NCI-H2171 (cell line): ENCODE results near the gene SPECC1.
"Not testable (repeated sequence)": the region's sequence is repeated elsewhere in the genome, so short reads cannot be mapped to it uniquely, and the experiment has no call there.

ENCODE experiments used
- DNase-seq: peaks from one replicate; lab custom pipeline; 2025; lab: John Stamatoyannopoulos, UW

Gene SPECC1

DNA sequence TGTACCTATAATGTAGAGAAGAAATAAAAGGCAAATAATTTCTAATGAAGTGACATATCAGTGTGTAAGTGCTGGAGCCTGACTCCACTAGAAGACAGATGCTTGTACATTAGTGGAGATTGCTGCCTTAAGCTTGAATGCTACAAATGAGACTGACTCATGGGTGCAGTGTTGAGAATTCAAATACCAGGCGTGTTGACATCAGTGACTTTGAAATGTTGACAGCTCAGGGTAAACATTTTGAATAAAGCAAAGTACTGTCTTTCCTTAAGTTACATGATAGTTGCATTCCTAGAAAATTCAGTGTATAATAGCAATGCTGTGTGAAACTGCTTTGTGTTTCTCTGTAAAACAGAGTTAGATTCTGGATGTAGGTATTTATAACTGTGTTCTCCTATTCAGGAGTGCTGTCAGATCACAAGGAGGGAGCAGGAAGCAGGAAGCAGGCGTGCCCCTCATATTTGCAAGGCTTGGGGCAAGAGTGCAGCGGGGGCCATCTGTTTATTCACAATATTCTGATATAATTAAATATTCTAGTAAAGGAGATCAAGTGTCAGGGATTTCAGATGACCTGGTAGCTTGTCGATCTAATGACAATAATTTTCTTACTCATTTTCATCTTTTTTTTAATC is 119.0 kb downstream of the SPECC1 start:
- DNase-seq, result no peak

DNA sequence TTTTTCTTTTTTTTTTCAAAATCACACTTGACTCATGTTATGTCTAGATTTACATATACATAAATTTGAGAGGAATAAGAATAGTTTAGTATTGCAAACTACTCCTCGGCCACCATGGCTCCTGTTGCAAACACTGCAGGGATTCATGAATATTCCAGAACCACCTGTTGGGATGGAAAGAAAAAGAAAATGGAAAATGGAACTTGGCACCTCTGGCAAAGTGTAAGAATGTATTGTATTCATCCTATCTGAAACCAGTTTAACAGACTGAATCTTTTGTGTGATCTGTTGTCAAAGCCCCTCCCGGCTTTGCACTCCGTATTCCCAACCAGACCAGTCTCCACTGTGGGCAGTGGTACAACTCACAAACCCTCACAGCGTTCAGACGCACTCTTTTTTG is 124.4 kb downstream of the SPECC1 start:
- no peak for DNase-seq

DNA sequence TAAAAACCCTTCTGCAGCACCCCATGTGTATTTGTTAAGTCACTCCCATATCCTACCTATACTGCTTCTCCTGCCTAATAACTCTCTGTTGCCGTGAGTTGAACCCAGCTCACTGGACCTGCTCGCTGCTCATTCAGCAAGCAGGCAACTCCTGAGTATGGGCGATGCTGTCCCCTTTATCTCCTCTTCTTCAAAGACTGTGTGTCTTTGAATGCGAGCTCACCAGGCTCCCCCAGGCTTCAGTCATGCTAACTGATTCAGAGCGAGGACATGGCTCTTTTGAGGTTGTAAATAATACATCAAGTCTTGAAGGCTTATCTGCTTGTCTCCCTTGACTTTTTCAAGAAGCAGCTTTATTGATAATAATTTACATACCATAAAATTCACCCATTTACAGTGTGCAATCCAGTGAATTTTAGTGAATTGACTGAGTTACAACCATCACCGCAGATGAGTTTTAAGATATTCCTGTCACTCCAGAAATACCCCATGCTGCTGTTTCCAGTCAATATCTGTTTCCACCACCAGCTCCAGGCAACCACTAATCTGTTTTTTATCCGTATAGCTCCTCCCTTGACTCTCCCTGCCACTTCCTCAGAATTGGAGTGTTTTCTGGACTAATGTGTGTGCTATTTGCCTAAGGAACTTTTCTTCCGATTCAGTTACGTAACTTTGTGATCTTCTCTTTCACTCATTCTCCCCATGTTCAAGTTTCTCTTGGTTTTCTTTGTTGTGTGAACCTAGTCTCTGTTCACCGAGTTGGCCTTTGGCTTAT is 132.2 kb downstream of the SPECC1 start:
- no peak for DNase-seq

- no peak for DNase-seq
These were observed 133.1 kb downstream of the SPECC1 start for GRCh38 chr17:20142268-20142667.

DNA sequence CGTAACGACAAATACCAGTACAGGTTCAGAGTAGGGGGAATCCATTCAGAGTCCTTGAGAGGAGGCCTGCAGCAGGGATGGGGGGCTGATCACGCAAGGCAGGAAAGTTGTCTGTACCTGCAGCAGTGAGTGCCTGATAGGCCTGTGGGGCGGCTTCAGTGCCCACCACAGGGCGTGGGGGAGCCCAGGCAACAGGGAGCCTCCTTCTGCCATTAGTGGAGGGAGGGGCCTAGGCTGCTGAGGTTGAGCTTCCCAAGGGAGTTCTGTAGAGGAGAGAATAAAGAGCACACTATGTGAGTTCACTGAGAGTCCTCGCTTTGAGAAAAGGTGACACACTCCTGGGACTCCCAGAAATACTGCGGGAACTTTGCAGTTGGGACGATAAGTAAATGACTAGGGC is 134.6 kb downstream of the SPECC1 start:
- DNase-seq, result no peak

DNA sequence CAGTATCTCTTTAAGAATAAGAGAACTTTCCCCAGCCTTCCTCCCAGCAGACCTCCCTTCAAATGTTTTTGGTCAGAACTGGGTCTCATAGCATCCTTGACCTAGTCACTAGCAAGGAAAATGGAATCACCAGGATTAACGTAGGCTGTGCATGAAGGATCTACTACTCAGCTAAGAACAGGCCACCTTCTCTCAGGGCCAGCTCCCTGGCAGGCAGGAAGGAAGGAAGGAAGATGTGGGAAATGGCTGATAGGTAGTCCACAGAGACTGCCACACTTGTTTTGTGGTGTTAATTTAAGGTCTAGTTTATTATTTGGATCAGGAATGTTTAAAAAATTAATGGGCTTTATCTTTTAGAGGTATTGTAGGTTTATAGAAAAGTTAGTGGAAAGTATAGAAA is 136.4 kb downstream of the SPECC1 start:
- DNase-seq, result no peak

GRCh38 chr17:20149251-20149650 is 140.1 kb downstream of the SPECC1 start:
- DNase-seq, result no peak

- DNase-seq, result no peak
These were observed 142.0 kb downstream of the SPECC1 start for GRCh38 chr17:20151174-20151573.

DNA sequence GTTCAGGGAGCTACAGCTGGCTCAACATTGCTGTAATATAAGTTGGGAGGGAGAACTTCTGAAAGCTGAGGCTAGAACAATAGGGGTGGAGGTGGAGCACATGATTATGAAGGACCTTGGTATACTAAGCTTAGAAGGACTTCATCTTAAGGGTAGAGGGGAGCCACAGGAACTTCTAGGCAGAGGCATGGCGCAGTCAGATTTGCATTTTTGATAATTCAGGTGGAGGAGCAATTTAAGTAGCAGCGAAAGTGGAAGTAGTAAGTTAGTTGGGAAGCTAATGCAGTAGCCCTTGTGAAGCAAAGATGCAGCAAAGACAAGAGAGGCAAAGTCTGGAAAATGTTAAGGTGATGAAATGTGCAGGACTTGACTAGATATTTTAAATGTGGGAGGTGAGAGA is 144.1 kb downstream of the SPECC1 start:
- no peak for DNase-seq

- no peak for DNase-seq
These were observed 145.3 kb downstream of the SPECC1 start for GRCh38 chr17:20154286-20155000.

DNA sequence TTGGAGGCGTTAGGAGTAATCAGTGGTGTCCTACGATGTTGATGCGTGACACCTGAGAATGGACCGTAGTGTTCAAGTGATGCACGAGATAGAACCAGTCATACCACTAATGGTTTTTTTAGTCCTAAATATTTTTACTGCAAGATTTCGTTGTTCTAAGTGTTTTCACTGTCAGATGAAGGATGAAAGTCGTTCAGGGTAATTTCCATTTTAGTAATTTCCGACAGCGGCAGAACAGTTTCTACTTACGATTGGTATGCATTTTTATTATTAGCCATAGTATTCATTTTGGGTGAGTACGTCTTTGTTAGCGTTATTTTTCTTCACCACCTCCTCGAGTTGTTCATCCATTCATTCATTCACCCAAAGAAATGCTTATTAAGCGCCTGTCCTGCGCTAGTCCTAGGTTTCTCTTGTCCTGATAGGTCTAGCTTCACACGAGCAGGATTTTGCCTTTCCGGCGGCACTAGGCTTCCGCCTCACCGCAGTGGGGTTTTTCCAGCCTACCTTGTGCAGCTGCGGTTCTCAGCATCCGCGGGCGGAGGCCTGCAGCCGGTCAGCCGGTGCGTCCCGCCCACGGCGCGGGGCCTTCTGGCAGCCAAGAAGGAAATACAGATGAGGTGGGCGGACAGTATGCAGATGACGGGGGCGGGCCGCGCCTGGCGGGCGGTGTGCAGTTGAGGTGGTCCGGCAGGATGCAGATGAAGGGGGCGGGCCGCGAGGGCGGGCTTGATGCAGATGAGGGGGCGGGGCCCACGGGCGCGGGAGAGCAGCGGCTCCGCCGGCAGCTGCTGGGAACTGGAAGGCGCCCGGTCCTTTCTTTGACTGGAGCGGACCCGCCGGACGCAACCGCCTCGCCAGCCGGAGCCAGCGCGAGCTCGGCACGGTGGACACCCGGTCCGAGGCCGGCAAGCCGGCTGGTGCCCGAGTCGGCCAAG is 146.4 kb downstream of the SPECC1 start:
- DNase-seq, result peak; percentile 94

GRCh38 chr17:20156196-20157000 is 147.2 kb downstream of the SPECC1 start:
- peak; percentile 11 for DNase-seq

GRCh38 chr17:20157001-20157310 is 147.8 kb downstream of the SPECC1 start:
- no peak for DNase-seq

GRCh38 chr17:20158580-20158979 is 149.4 kb downstream of the SPECC1 start:
- DNase-seq, result no peak

- no peak for DNase-seq
These were observed 150.4 kb downstream of the SPECC1 start for GRCh38 chr17:20159406-20160069.

GRCh38 chr17:20165516-20165915 is 156.4 kb downstream of the SPECC1 start:
- DNase-seq, result not testable (repeated sequence)

- DNase-seq, result no peak
These were observed 160.9 kb downstream of the SPECC1 start for GRCh38 chr17:20170085-20170484.

DNA sequence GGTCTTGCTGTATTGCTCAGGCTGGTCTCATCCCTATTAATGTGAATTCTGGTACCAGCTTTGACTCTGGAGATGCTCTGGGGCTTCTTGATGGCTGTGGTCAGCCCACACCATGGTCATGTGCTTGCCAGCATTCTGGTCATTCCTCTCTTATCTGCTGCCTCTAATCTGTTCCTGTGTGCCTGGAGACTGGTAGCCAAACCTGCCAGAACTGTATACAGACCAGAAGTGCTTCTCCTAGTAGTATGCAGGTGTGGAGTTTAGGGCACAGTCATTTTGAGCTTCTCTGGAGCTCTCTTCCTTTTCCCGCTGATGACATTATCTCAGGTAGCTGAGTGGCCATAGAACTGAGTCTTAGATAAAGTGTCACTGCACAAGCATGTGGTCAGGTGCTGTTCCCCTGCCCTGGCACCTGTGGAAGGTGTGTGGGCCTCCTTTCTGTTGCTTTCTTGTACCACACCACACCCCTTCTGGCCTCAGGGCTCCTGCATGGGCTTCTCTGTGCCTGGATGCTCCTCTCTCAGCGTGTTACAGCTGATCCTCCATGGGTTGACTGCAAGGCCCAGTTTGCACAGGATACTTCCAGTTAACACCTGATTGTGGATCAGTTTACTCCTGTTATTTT is 162.7 kb downstream of the SPECC1 start:
- DNase-seq, result no peak

- DNase-seq, result no peak
These were observed 163.2 kb downstream of the SPECC1 start for GRCh38 chr17:20172376-20172775.

GRCh38 chr17:20173091-20173490 is 163.9 kb downstream of the SPECC1 start:
- no peak for DNase-seq
